Ishikawa (cell line): ENCODE measurements around the gene ZNF341.

Experiments
- CEBPB ChIP-seq: IDR thresholded peaks from 2 replicates; pipeline ENCODE4 v1.6.1; 2012
- CREB1 ChIP-seq: IDR thresholded peaks from 2 replicates; pipeline ENCODE4 v1.6.1; 2012; ENCODE audit warnings: low read depth
- EGR1 ChIP-seq: IDR thresholded peaks from 2 replicates; pipeline ENCODE4 v1.6.1; 2012
- EP300 ChIP-seq: IDR thresholded peaks from 2 replicates; pipeline ENCODE4 v1.6.1; 2012; ENCODE audit warnings: borderline replicate concordance
- FOXM1 ChIP-seq: IDR thresholded peaks from 2 replicates; pipeline ENCODE4 v1.6.1; 2012; ENCODE audit warnings: low read depth, borderline replicate concordance
- MAX ChIP-seq: IDR thresholded peaks from 2 replicates; pipeline ENCODE4 v1.6.1; 2012
- NFIC ChIP-seq: IDR thresholded peaks from 2 replicates; pipeline ENCODE4 v1.6.1; 2012
- RAD21 ChIP-seq: IDR thresholded peaks from 2 replicates; pipeline ENCODE4 v1.6.1; 2012; ENCODE audit warnings: low read depth
- REST ChIP-seq: IDR thresholded peaks from 2 replicates; pipeline ENCODE4 v1.6.1; 2012; ENCODE audit warnings: low read depth, mild to moderate bottlenecking
- TAF1 ChIP-seq: IDR thresholded peaks from 2 replicates; pipeline ENCODE4 v1.6.1; 2012; ENCODE audit warnings: low read depth, mild to moderate bottlenecking
- TCF12 ChIP-seq: IDR thresholded peaks from 2 replicates; pipeline ENCODE4 v1.6.1; 2012; ENCODE audit warnings: low read depth
- TEAD4 ChIP-seq: IDR thresholded peaks from 2 replicates; pipeline ENCODE4 v1.6.1; 2012
- USF1 ChIP-seq: IDR thresholded peaks from 2 replicates; pipeline ENCODE4 v1.6.1; 2012
- YY1 ChIP-seq: IDR thresholded peaks from 2 replicates; pipeline ENCODE4 v1.6.1; 2012; ENCODE audit warnings: low read depth
- ZBTB7A ChIP-seq: IDR thresholded peaks from 2 replicates; pipeline ENCODE4 v1.6.1; 2012; ENCODE audit warnings: low read depth

ZNF341 gene

GRCh38 chr20:33771938-33772337 is 40.1 kb downstream of the ZNF341 start:
- TF ChIP-seq FOXM1 (no peak), EGR1 (no peak), EP300 (no peak), MAX (no peak), USF1 (no peak), REST (no peak), TCF12 (no peak)

- TF ChIP-seq ZBTB7A: no peak
- TF ChIP-seq REST: no peak
- no peak for TF ChIP-seq CEBPB
- no peak for TF ChIP-seq TAF1
- no peak for TF ChIP-seq EP300
- TF ChIP-seq MAX: no peak
- no peak for TF ChIP-seq EGR1
- no peak for TF ChIP-seq TCF12
- no peak for TF ChIP-seq RAD21
- no peak for TF ChIP-seq USF1
- no peak for TF ChIP-seq YY1
- no peak for TF ChIP-seq NFIC
- TF ChIP-seq FOXM1: no peak
- no peak for TF ChIP-seq TEAD4
- TF ChIP-seq CREB1: no peak
These were observed 40.6 kb downstream of the ZNF341 start for GRCh38 chr20:33772439-33772838.

GRCh38 chr20:33773412-33774089 is 41.8 kb downstream of the ZNF341 start:
- TF ChIP-seq EGR1 (no peak), TEAD4 (no peak), YY1 (no peak), REST (no peak), ZBTB7A (no peak), MAX (no peak), FOXM1 (no peak), USF1 (no peak), EP300 (no peak), RAD21 (no peak), CEBPB (no peak), CREB1 (no peak), TCF12 (no peak), TAF1 (no peak)

- no peak for TF ChIP-seq NFIC
- no peak for TF ChIP-seq EGR1
- TF ChIP-seq TCF12: no peak
- no peak for TF ChIP-seq MAX
- no peak for TF ChIP-seq YY1
- TF ChIP-seq RAD21: no peak
- TF ChIP-seq ZBTB7A: no peak
- no peak for TF ChIP-seq FOXM1
- TF ChIP-seq CEBPB: no peak
- TF ChIP-seq EP300: no peak
- no peak for TF ChIP-seq USF1
- TF ChIP-seq TAF1: no peak
- no peak for TF ChIP-seq TEAD4
- no peak for TF ChIP-seq REST
These were observed 46.0 kb downstream of the ZNF341 start for GRCh38 chr20:33777816-33778215.
